GM19467 (cell line): ENCODE results near the gene LCLAT1.

Experiments
- ATAC-seq: cut with Tn5 transposase; IDR thresholded peaks from one replicate; pipeline ENCODE4 v1.9.1; 2021; ENCODE audit warnings: mild to moderate bottlenecking, moderate library complexity; ENCODE audit not compliant: unreplicated experiment

Gene LCLAT1

DNA sequence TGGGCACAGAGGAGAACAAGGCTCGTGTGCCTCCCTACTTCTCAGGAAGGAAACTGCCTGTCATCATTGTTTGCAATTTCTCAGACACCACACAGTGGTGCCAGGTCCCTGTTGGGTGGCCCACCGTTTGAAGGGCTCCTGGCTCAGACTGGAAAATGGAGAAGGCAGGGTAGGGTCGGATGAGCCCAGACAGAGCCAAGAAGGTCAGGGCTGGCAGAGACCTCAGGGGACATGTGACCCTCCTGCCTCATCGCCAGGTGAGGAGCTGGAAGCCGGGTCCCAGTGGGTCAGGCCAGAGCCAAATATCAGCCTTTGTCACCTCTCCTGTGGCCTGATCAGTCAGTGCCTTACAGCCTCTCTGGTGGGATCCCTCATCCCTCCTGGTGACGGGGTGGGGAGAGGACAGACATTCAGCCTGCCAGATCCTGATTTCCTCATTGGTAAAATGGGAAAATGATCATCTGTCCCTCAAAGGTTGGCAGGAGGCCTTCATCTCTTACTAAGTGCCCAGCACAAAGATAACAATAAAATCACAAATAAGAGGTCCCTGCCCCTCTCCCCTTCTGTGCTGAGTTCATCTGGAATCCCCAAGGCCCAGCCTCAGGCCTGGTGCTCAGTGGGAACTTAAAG lies 242.6 kb downstream of the LCLAT1 start:
- no peak for ATAC-seq

DNA sequence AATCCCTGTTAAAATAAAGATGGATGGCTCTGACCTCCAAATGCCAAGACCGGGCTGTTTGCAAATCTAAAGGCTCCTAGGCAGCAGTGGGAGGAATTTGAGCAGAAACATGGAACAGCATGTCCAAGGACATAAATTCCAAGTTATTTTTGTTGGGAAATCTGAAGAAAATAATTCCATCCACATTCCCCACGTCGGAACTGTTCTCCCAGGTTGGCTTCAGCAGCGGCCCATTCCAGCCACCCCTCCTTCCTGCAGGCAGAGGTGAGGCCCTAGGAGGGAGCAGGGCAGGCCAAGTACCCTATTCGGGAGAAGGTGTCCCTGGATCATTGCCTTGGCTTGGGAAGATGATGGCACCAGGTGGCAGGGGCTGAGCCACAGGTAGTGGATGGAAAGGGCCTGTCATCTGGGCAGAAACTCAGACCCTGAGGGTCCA lies 243.1 kb downstream of the LCLAT1 start:
- ATAC-seq: no peak

- ATAC-seq: no peak
Observed at GRCh38 chr2:30691091-30691947, 244.3 kb downstream of the LCLAT1 start.

GRCh38 chr2:30691948-30692828 lies 245.1 kb downstream of the LCLAT1 start:
- ATAC-seq: no peak

- ATAC-seq: no peak
Observed at GRCh38 chr2:30692829-30693275, 245.8 kb downstream of the LCLAT1 start.
